CD4-positive, alpha-beta T cell treated with Interferon alpha-2 for 1 hour (primary cell): ENCODE measurements around the gene TNNC2.
"Not testable (repeated sequence)": the region's sequence is repeated elsewhere in the genome, so short reads cannot be mapped to it uniquely, and the experiment has no call there.

ENCODE experiments used
- DNase-seq, 2 donors: peaks; one replicate each; pipeline ENCODE4 v3.0.0-alpha.2; 2020 to 2022

The TNNC2 gene

DNA sequence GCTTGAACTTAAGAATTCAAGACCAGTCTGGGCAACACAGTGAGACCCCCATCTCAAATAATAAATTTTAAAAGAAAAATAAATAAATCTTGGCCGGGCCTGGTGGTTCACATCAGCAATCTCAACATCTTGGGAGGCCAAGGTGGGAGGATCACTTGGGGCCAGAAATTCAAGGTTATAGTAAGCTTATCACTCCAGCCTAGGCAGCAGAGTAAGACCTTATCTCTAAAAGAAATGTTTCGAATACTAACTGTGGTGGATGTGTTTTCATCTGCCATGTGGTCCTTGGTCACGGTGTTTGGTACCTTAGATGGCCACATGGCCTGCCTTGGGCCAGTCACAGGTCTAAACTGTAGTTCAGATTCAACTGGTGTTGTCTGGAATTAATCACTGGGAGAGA, 8.9 kb downstream of the TNNC2 start:
- DNase-seq: no peak

- DNase-seq: no peak
Measured at GRCh38 chr20:45817376-45818194, 9.5 kb downstream of the TNNC2 start.

GRCh38 chr20:45816951-45817350, 10.2 kb downstream of the TNNC2 start:
- DNase-seq: no peak

DNA sequence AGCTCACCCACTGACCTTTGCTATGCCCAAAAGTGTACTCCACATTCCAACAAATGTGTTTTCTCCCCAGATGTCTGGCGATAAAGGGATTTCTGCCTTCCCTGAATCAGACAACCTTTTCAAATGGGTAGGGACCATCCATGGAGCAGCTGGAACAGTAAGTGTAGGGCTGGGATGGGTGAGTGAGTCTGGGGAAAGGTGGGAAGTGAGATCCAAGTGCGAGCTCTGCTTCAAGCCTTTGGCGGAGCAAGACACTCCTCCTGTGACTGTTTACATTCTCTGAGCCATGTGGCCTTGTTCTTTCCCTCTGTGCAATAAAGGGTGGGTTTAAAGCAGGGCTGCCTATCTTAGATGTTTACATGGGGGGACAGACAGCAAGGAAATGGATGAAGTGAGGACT, 12.8 kb downstream of the TNNC2 start:
- DNase-seq: no peak

GRCh38 chr20:45813489-45813888, 13.6 kb downstream of the TNNC2 start:
- DNase-seq: no peak

DNA sequence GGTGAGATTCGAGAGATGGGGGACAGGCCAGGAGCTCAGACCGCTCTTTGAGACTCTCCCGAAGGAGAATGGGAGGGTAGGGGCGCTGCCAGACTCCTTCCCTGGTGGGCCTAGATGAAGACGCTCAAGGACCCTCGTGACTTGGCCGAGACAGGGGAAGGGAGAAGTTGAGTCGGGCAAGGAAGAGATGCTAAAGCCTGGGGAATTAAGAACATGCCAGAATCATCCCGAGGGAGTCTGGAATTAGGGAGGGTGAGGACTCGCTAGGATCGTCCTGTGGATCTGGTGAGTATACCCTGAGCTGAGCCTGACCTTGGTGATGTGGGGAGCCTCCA, 14.1 kb downstream of the TNNC2 start:
- DNase-seq: no peak

GRCh38 chr20:45812157-45813005, 14.7 kb downstream of the TNNC2 start, which contains the start of gene UBE2C:
UBE2C (plus strand) TSS chr20:45812644; CDS start chr20:45812696, 52 bp downstream.
- DNase-seq: peak; percentile 95 to 97

GRCh38 chr20:45810191-45810970, 16.7 kb downstream of the TNNC2 start:
- DNase-seq: no peak

DNA sequence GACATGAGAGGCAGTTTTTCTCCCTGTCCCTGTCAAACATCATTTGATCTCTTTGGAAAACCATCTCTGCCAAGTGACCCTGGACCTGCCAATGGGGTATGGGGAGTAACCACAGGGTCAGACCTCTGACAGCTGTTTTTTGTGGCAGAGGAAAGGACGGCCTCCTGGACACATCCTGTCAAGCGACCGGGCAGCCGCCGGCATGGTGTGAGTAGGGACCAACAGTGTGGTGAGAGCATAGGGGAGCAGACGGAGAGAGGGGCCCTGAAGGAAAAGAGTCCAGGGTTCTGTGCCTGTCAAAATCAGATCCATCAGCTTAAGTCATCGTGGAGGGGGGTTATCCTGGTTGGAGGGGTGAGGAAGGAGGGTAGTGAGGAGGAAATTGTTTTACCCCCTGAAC, 25.3 kb downstream of the TNNC2 start:
- DNase-seq: no peak

GRCh38 chr20:45798935-45799642, 28.0 kb downstream of the TNNC2 start:
- DNase-seq: peak; percentile 59 to 74

- DNase-seq: not testable (repeated sequence)
Measured at GRCh38 chr20:45797955-45798354, 29.2 kb downstream of the TNNC2 start.

DNA sequence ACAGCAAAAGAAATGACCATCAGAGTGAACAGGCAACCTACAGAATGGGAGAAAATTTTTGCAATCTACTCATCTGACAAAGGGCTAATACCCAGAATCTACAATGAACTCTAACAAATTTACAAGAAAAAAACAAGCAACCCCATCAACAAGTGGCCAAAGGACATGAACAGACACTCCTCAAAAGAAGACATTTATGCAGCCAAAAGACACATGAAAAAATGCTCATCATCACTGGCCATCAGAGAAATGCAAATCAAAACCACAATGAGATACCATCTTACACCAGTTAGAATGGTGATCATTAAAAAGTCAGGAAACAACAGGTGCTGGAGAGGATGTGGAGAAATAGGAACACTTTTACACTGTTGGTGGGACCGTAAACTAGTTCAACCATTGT, 29.6 kb downstream of the TNNC2 start:
- DNase-seq: not testable (repeated sequence)

- DNase-seq: no peak
Measured at GRCh38 chr20:45796337-45797065, 30.6 kb downstream of the TNNC2 start.

DNA sequence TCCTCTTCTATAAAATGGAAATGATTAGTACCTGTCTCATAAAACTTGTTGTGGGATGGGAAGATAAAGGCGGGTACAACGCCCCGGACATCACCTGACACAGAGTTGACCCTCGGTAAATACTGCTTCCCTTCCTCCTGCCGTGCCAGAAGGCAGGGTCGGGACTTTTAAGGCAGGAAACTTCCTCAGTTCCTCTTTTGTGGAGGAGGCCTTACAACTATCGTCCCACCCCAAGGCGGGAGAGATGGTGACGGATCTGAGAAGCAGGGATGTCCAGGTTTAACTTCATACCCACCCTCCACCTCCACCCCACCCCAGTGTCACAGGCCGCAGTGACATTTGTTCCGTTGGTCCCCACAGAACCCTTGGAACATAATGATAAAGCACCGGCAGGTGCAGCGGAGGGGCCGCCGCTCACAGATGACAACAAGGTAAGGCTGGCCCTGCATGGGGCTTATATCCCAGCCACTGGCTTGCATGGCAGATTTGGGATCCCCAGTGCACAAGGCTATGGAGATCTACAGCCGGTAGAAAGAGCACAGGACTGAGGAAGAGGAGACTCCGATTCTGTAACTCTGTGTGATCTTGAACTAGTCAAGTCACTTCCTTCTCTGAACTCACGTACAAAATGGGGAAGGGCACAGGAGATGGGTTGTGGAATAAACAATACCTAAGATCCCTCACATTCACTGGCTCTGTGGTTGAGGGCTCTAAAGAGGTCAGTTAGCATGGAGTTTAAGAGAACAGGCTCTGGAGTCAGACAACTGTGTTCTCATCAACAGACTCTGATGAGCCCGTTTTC, 34.6 kb downstream of the TNNC2 start:
- peak in 1 of 2 donors; percentile 21 for DNase-seq

DNA sequence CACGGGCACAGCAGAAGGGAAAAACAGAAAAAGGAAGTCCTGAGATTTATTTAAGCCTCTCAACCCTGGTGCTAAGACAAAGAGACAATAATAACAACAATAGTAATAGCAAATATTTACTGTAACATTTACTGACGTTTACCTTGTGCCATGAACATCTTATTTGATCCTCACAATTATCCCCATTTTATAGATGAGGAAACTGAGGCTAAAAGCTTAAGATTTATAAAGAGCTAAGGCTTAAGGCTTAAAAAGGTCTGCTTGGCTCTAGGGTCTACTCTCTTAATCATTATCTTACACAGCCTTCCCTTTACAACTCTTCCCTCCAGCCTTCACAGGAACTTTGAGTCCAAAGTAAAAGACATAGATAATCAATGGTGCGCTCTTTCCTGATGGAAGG, 38.8 kb downstream of the TNNC2 start:
- DNase-seq: no peak

- no peak for DNase-seq
Measured at GRCh38 chr20:45783656-45784294, 43.3 kb downstream of the TNNC2 start.

DNA sequence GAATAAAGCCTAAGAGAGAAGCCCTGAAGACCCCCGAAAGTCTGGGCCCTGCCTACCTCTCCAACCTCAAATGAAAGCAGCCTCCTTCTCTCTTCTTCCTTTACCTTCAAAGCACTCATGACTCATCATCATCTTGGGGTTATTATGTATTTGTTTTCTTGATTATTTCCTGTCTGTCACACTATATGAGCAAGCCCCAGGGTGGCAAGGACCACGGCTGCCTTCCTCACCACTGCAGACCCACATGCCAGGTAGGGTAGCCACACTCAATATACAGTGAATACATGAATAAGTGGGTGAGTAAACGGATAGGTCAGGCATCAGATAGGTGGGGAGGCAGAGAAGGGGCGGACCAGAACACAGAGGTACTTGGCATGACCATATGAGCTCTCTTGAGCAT, 44.2 kb downstream of the TNNC2 start:
- DNase-seq: no peak

DNA sequence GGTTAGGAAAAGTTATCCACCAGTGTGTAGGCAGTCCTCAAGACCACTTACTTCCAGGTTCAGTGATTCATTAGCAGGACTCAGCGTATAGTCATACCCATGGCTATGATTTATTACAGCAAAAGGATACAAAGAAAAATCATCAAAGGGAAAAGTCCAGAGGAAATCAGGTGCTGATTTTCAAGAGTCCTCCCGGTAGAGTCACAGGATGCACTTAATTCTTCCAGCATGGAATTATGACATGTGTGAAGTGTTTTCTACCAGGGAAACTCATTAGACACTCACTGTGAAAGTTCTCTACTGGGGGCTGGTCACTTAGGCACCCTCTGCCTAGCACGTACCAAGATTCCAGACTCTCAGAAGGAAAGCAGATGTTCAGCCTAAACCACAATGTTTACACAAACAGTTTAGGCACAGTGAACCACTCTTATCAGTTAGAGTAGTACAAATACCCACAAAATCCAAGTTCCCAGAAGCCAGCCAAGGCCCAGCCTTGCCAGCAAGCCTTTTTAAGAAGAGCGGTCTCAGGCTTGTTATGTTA, 45.7 kb downstream of the TNNC2 start:
- DNase-seq: no peak

- DNase-seq: no peak
Measured at GRCh38 chr20:45780159-45780558, 47.0 kb downstream of the TNNC2 start.
